Stimulated activated CD8-positive, alpha-beta memory T cell treated with anti-CD3 and anti-CD28 coated beads, Interleukin-12 subunit alpha, Interleukin-12 subunit beta, amount 100 ng/mL, for 1 hour (primary cell): Measurements from ENCODE around the gene SORT1.
"Not testable (repeated sequence)": the region's sequence is repeated elsewhere in the genome, so short reads cannot be mapped to it uniquely, and the experiment has no call there.

ENCODE experiments used
- DNase-seq: peaks from one replicate; pipeline ENCODE4 v3.0.0-alpha.2; 2020; ENCODE audit warnings: low read depth

SORT1 gene

DNA sequence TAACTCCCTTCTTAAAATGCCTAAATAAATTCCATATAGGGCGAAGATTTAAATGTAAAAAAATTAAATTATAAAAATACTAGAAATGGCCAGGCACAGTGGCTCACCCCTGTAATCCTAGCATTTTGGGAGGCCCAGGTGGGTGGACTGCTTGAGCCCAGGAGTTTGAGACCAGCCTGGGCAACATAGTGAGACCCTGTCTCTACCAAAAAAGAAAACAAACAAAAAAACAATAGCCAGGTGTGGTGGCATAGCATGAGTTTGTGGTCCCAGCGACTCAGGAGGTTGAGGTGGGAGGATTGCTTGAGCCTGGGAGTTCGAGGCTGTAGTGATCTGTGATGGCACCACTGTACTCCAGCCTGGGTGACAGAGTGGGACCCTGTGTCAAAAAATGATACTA is 17.8 kb downstream of the SORT1 start:
- DNase-seq = no peak

DNA sequence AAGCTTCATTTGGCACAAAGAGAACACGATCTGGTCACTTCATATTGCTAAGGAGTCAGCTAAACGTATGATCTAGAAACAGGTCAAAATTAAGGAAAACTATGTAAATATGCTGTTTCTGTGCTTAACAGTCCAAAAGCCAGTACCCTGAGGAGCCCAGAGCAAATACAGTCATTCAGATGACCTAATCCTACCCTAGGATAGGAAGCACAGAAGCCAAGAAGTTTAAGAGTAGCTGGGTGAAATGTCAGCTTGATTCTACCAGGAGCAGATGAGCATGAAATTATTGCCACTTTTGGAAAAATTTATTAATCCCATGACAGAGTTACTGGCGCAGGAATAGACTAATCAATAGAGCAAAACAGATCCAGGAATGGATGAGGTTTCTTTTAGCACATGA is 18.3 kb downstream of the SORT1 start:
- DNase-seq = no peak

DNA sequence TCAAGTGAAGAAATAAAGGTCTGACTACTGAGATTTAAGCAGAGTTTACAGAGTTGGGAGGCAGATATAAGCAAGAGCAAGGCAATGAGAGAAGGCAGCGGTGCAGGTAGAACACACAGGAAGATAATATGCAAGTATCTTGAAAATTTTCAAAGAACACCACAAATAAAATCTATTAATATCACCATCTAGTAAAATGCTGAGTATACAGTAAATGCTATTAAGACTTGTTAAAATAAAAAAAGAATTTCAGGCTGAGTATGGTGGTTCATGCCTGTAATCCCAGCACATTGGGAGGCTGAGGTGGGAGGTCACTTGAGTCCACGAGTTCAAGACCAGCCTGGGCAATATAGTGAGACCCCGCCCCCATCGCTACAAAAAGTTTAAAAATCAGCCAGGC is 20.0 kb downstream of the SORT1 start:
- no peak for DNase-seq

DNA sequence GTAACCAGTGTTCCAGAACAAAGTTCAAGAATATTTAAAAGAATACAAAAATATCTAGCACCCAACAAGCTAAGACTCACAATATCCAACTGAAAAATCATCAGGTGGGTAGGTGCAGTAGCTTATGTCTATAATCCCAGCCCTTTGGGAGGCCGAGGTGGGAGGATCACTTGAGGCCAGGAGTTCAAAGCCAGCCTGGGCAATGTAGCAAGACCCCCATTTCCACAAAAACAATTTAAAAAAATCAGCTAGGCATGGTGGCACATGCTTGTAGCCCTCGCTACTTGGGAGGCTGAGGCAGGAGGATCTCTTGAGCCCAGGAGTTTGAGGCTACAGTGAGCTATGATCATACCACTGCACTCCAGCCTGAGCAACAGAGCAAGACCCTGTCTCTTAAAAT is 24.0 kb downstream of the SORT1 start:
- DNase-seq = not testable (repeated sequence)

DNA sequence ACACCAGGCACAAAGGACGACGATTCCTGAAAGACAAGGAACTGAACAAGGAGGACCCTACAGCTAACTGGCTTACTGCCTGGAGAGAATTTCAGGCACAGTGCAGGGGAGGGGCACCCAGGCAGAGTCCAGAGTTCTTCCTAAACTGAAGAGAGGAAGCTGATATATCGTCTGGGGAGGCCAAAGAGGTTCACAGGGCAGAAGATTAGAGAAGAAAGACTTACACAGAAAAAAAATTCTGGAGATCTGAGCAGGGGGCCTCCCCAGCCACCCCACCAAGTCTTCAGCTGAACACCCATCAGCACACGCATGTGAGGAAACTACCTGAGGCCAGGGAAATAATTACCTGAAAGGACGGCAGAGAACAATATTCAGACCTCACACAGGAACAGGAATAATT is 24.6 kb downstream of the SORT1 start:
- no peak for DNase-seq

DNA sequence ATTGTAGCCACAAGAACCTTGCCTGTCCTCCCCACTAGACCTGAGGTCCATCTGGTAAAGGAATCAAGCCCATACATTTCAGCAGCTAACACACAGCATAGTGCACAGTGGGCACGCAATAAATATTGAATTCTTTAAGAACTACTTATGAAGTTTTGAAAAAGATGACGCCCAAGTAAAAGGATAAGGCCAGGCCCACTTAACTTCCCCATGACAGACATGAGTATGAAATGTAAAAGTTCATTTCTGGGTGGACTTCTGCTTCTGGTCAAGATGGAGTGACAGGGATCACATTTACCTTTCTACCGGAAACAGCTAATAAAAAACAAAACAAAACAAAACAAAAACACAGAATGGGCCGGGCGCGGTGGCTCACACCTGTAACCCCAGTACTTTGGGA is 25.4 kb downstream of the SORT1 start:
- no peak for DNase-seq

DNA sequence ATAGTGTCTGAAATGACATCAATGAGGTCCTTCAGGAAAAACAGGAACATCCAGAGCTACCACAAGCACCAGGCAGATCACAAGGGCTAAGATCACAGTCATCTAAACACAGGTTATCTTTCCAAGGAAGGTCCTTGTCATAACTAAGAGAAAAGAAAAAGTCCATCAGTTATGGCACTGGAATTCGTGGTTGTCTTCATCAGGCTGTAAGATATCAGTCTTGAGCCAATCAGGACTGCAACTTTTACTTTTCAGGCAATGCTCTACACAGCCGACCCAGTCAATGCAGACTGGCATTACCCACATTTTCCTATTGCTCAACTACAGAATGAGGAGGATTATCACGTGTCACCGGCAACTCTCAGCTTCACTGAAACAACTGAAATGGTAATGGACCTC is 26.4 kb downstream of the SORT1 start:
- DNase-seq = no peak

DNA sequence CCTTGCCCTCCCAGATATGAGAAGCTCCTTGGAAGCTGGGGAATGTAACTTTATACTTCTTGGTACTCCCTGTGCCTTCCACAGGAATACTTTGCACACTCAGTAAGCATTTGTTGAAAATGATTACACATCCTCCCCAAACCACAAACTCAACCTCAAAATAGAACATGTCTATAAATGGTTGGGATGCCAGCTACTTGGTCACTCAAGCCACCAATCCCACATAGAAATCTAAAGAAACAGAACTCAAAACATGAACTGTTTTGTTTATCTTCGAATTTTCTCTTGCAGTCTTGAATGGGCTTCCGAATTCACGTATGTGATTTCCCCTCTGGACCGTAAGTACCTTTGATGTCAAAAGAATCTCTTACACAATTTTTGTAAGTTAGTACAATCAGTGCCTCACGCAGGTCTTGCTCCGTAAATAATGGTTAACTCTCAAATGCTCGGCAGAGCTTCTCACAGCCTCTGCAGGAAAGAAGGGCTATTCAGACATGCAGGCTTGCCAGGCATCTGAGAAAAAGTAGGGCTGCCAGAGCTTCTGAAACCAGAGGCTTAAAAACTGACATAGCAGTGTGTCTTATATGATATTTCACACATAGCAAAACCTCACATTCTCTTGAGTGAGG is 26.9 kb downstream of the SORT1 start:
- no peak for DNase-seq

DNA sequence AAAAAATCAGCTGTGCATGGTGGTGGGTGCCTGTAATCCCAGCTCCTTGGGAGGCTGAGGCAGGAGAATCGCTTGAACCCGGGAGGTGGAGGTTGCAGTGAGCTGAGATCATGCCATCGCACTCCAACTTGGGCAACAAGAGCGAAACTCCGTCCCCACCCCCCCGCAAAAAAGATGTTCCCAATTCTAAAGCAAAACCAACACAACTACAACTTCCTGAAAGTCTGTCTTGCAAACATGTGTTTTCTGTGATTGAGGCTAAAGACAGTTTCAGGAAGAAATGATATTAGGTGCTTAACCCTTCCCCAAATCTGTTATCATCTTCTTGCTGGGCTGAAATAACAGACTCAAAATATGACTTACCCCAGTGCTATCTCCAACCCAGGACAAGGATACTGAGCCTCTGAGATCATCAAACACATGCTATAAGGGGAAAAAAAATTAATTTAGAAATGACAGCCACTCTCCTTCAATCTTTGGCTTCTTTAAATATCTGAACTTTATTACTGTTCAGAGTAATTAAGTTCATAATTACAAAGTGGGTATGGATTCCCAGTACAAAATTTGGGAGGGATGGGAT is 28.5 kb downstream of the SORT1 start:
- DNase-seq = no peak

DNA sequence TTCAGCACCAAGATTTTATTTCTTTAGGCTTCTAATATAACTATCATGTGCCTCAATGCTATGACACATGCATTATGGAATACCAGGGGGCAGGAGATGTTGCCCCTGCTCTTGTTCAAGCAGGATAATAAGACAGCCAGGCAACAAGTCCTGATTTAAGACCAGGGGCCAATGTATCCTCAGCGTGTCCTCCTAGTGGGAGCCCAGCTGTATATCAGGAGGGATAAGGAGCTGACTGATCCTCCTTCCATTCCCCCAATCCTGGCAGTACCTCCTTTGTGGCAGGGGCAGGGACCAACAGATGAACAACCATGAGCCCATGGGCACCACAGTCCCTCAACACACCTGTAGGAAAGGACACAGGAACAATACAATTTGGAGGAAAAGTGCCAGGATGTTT is 29.3 kb downstream of the SORT1 start:
- DNase-seq = no peak

DNA sequence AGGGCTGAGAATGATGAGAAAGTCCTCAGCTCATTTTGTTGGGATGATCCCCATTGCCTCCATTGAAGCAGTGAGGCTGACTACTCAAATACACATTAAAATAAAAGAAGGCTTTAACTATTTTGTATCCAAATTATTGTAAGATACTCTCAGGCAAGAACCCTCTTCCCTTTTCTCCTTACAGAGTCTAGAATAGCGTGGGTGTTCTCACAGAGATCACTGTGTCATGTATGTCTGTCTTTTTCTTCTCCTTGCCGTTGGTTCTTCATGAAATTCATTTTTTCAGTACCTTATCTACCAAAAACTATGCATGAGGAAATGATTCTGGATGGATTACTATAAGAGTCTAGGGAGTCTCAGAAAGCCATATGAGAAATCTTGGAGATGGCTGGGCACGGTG is 30.1 kb downstream of the SORT1 start:
- DNase-seq = no peak

DNA sequence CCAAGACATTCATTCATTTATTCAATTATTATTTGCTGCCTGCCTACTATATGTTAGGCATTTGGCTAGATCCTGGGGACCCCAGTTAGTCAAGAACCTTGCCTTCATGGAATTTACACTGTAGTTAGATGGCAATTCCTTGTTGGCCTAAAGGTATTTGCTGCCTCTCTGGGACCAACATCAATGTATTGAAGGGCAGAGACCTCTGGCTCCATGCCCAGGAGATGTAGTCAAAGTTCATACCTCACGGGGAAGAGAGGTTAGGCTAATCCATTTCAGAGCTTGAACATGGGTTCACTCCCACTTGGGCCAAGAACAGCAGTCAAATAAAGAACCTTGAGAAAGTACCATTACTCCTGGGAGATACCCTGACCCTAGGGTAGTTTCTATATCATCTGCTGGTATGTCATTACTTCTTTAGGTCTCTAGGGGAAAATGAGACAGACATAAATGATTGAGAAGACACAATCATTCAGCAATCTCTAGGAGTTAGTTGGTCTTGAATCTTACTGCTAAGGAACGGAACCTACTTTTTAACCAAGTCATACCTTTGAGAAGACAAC is 32.0 kb downstream of the SORT1 start:
- no peak for DNase-seq

DNA sequence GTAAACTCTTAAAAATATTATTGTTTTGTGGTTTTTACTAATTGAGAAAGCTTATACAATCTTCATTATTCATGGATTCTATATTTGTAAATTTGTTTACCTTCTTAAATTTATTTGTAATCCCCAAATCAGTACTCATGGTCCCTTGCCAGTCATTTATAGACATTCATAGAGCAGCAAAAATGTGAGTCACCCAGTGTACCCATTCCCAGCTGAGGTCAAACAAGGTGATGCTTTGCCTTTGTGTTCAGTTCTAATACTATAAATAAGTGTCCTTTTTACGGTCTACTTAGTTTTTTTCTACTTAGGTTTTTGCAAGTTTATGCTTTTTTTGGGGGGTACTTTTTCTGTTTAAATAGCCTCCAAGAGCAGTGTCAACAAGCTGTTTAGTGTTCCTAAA is 36.1 kb downstream of the SORT1 start:
- no peak for DNase-seq

DNA sequence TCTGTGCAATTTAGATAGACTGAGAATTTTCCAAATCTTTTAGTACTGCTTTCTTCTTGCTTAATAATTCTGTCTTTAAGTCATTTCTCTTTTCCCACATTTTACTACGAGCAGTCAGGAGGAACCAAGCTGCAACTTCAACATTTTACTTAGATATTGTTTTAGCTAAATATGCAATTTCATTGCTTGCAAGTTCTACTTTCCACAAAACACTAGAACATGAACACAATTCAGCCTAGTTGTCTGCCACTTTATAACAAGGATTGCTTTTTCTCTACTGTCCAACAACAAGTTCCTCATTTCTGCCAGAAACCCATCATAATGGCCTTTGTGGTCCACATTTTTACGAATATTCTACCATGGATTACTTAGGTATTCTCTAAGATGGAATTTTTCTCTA is 36.6 kb downstream of the SORT1 start:
- no peak for DNase-seq

DNA sequence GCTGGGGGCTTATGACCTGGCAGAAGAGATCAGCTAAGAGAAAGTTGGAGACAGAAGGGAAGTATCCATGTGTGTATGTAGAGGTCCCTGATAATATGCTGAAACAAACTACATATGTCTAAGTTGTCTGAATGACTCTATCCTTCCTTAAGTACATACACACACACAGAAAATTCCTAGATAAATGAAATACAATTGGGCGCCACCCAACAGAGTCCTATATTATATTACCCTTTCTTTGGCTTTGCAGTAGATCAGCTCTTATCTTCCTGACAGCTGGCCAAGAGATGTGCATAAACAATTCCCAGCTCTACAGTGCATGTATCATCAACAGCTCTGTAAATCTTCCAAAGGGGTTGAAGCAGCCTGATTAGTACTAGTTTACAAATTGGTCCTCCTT is 40.1 kb downstream of the SORT1 start:
- no peak for DNase-seq

DNA sequence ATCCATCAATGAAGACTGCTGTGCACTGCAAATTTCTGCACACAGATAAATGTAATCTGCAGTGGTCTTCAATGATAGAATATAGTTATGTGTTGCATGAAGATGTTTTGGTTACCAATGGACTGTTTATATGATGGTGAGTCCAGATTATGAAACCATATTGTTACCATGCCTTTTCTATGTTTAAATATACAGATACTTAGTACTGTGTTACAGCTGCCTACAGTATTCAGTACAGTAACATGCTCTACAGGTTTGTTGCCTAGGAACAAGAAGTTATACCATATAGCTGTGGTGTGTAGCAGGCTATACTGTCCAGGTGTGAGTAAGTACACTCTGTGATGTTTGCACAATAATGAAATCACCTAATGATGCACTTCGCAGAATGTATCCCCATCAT is 40.8 kb downstream of the SORT1 start:
- no peak for DNase-seq

DNA sequence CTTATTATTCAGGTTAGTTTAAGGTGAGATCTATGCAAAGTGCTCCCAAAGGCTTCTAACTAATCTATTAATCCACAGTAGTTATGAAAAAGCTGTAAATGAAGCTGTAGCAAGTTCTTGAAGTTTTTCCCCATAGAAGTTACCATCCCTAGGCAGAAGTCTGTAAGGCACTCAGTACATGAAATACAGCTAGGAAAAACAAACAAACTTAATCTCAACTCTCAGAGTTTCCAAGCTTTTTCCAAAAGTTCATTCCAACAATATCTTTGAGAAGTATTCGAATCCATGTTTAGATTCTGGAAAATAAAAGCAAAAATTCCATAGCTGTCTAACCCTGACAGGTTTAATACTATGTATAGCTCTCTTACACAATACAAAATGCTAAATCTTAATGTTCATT is 41.2 kb downstream of the SORT1 start:
- DNase-seq = no peak

DNA sequence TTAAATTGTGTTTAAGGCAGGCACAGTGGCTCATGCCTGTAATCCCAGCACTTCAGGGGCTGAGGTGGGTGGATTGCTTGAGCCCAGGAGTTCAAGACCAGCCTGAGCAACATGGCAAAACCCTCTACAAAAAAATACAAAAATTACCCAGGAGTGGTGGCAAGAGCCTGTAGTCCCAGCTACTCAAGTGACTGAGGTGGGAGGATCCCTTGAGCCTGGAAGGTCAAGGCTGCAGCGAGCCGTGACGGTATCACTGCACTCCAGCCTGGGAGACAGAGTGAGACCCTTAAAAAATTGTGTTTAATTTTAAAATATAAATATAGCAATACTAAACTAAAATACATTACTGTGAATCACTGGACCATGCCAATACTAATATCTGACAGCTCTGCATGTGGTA is 42.8 kb downstream of the SORT1 start:
- no peak for DNase-seq

DNA sequence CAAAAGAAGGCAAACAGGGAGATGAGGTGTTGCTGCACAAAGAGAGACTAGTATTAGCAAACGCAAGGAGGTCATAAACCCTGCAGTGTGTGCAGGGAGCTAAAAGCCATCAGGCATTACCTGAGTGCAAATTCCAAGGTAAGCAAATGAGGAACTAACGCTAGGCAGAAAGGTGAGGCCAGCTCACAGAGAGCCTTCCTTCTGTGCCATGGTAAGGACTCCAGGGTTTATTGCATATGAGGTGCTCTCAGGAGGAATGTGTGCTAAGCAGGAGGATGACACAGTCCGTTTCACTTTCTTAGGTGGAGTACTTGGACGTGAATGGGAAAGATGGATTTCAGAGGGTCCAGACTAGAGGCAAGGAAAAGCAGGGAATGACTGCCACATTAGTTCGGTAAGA is 46.3 kb downstream of the SORT1 start:
- no peak for DNase-seq

DNA sequence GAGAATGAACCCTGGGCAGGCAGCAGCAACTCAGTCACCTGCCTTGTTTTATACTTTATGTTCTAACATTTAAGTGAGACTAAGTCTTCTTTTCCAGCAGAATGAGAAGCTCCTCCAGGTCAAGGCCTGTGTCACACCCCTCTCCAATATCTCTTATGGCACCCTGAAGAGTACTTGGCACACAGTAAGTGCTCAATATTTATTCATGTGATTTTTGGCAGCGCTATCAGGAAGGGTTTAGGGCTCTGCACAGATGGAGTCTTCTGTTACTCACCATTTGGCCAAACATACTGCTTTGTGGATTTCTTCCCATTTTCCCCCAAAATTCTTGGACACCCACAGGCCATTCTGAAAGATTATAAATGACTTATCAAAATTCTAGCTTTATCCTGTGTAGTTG is 47.1 kb downstream of the SORT1 start:
- no peak for DNase-seq

DNA sequence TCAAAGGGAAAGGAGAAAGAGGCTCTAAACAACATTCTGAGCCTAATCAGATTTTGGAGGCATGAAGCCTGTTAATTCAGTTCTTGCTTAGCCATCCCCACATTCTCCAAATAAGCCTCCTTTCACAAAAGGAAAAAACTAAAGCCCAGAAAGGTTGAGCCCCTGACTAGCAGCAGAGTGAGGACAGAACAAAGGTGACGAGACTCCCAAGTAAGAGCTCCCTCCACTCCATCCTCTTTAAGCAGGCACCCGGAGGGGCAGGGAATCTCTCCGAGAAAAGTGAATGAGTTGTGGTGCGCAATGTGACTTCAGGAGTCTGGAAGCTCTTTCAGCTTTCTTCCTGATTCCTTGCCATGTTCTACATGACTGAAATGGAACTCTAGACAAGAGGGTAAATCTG is 47.5 kb downstream of the SORT1 start:
- no peak for DNase-seq

DNA sequence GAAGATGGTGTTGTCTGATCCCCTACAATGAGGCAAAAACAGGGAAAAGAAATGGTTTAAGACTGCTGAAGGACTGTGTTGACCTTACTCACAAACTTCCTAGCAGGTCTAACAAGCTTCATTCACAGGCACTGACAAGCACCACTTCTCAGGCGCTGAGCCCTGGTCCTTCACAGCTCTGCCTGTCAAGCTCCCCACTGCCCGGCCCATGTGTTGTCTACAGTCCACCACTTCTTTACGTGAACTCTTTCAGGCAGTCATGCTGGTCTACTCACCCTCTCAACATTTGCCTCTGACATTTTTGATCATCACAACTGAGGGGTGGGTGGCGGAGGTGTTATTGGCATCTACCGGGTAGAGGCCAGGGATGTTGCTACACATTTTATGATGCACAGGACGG is 50.2 kb downstream of the SORT1 start:
- no peak for DNase-seq

DNA sequence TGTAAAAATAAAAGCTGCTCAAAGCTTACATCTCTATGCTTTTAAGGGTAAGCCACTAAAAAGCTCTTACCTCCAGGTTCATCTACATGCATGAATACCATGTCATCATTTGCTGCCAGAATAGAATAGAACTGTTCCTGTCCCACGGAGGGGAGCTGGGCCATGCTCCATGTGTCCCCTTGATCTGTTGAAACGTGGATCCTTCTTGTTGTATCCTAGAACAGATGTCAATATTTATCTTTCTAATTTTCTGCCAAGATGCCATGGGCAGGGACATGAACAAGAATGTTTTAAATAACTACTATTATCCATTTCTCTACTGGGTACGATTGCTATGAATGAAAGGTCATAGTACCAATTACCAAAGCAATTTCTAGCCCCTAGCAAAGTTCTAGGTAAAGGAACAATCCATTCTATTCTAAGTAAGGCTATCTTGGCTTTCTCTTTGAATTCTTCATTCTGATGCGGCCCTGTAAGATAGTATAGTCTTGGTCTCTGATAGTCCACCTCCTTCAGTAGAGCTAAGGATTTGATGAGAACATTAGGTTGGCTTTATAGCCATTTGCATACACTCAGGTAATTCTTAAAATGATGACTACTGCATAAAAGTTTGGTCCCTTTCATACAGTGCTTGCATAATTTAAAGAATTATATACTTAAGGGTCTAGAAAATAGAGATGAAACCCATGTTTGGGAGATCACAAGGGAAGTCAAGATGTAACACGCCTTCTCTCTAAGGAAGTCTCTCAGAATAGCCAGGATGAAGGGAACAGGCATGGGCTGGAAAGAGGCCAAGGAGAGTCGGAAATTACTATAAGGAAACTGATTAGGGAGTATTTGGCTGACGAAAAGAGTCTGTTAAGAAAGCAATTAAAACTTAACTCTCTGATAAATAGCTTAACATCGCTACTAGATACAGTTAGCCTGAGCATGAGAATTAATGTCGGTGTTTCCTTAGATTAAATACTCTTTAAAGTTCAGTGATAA is 55.5 kb downstream of the SORT1 start:
- no peak for DNase-seq
